H1 (cell line): ENCODE results near the gene PAK6. TPM values are rescaled to one million over a fixed set of nuclear protein-coding genes. Genes with fewer than 3 reads are reported as not detected.

Experiments used
- CTCF ChIA-PET: fragments of 300-600 bp; sonication (Branson Sonifier 250); formaldehyde crosslinking; loops from one replicate; lab custom pipeline; 2021; ENCODE audit not compliant: partially characterized antibody; lab: Charles Lee
- POLR2A ChIA-PET: fragments of 300-600 bp; sonication (Branson Sonifier 250); formaldehyde crosslinking; loops from one replicate; lab custom pipeline; 2021; ENCODE audit warnings: inconsistent platforms; ENCODE audit not compliant: partially characterized antibody; lab: Charles Lee
- DNase-seq, 2 experiments: peaks; one replicate each; pipeline versions ENCODE4 v3.0.0 to v3.0.0-alpha.2; 2010 to 2022; ENCODE audit warnings: low spot score in 2 of 2, low read depth in 1 of 2, mixed read lengths in 1 of 2
- FAIRE-seq: peaks from 2 replicates; lab custom pipeline; 2011; peaks lifted over from hg19 to GRCh38; lab: Jason Lieb, UNC
- H2AFZ ChIP-seq: 2 replicates; pipeline ENCODE4 v1.8.1; 2012; ENCODE audit warnings: low read length, inconsistent platforms
- H2AK5ac ChIP-seq: 2 replicates; pipeline ENCODE4 v1.6.1; 2013; ENCODE audit warnings: low read depth, low read length
- H2BK120ac ChIP-seq: replicated peaks from 2 replicates; pipeline ENCODE3; 2013; ENCODE audit warnings: low read depth, low read length, inconsistent platforms
- H2BK12ac ChIP-seq: 2 replicates; pipeline ENCODE4 v1.6.1; 2013; ENCODE audit warnings: low read depth, low read length
- H2BK15ac ChIP-seq: 2 replicates; pipeline ENCODE4 v1.6.1; 2013; ENCODE audit warnings: low read length
- H2BK20ac ChIP-seq: 2 replicates; pipeline ENCODE4 v1.6.1; 2013; ENCODE audit warnings: low read length
- H2BK5ac ChIP-seq: 2 replicates; pipeline ENCODE4 v1.6.1; 2013; ENCODE audit warnings: low read depth, low read length
- H3K14ac ChIP-seq: 2 replicates; pipeline ENCODE4 v1.6.1; 2013; ENCODE audit warnings: inconsistent platforms; ENCODE audit not compliant: insufficient read length
- H3K18ac ChIP-seq: 2 replicates; pipeline ENCODE4 v1.6.1; 2013; ENCODE audit warnings: low read length; ENCODE audit errors: extremely low read depth
- H3K23ac ChIP-seq: 2 replicates; pipeline ENCODE4 v1.6.1; 2013; ENCODE audit warnings: inconsistent platforms; ENCODE audit not compliant: insufficient read length
- H3K23me2 ChIP-seq: 2 replicates; pipeline ENCODE4 v1.6.1; 2013; ENCODE audit warnings: low read depth, low read length
- H3K27ac ChIP-seq: 2 replicates; pipeline ENCODE4 v1.6.1; 2011; ENCODE audit warnings: low read depth, low read length, inconsistent platforms
- H3K27me3 ChIP-seq, 4 experiments: replicated peaks in 1 of 4; 1 replicate in 1 of 4; 2 replicates in 3 of 4; pipeline versions ENCODE4 v1.6.1 to v1.8.1; 2011 to 2013; ENCODE audit warnings: low read length in 3 of 4, mild to moderate bottlenecking in 3 of 4, inconsistent platforms in 2 of 4, mixed read lengths in 2 of 4, moderate library complexity in 1 of 4; ENCODE audit not compliant: control insufficient read depth in 3 of 4, insufficient read depth in 3 of 4; ENCODE audit errors: extremely low read depth in 1 of 4
- H3K36me3 ChIP-seq, 4 experiments: 2 replicates each; pipeline versions ENCODE4 v1.6.1 to v1.8.1; 2011 to 2013; ENCODE audit warnings: mild to moderate bottlenecking in 4 of 4, low read length in 3 of 4, moderate library complexity in 2 of 4, control low read depth in 1 of 4, inconsistent platforms in 1 of 4; ENCODE audit not compliant: insufficient read depth in 4 of 4, control insufficient read depth in 2 of 4
- H3K4ac ChIP-seq: replicated peaks from 2 replicates; pipeline ENCODE3; 2013; ENCODE audit warnings: low read length, low read depth, mixed read lengths, inconsistent platforms; ENCODE audit not compliant: insufficient read length
- H3K4me1 ChIP-seq, 4 experiments: replicated peaks in 1 of 4; 1 replicate in 1 of 4; 2 replicates in 3 of 4; pipeline versions ENCODE4 v1.6.1 to v1.8.1; 2011 to 2013; ENCODE audit warnings: low read length in 3 of 4, inconsistent platforms in 2 of 4, mixed read lengths in 1 of 4; ENCODE audit not compliant: insufficient read depth in 4 of 4, control insufficient read depth in 3 of 4
- H3K4me2 ChIP-seq, 2 experiments: 2 replicates each; pipeline versions ENCODE4 v1.6.1 to v1.8.1; 2011 to 2013; ENCODE audit warnings: low read depth in 2 of 2, low read length in 2 of 2, control low read depth in 1 of 2, inconsistent platforms in 1 of 2, mild to moderate bottlenecking in 1 of 2; ENCODE audit not compliant: insufficient read depth in 1 of 2
- H3K4me3 ChIP-seq, 4 experiments: fragments of 200-600, 300-600 bp in 1 of 4; sonication (generic), shearing (Covaris generic), sonication (Bioruptor Twin) in 1 of 4; 2 replicates each; pipeline versions ENCODE4 v1.5.1 to v1.8.1; 2011 to 2016; ENCODE audit warnings: low read length in 4 of 4, low read depth in 3 of 4, control low read depth in 2 of 4, inconsistent platforms in 2 of 4, mild to moderate bottlenecking in 2 of 4, mixed read lengths in 1 of 4, moderate library complexity in 1 of 4; ENCODE audit not compliant: insufficient read depth in 2 of 4; ENCODE audit errors: extremely low read depth in 1 of 4
- H3K56ac ChIP-seq: replicated peaks from 2 replicates; pipeline ENCODE3; 2013; ENCODE audit warnings: low read depth, mild to moderate bottlenecking, mixed read lengths, low read length, inconsistent platforms; ENCODE audit not compliant: insufficient read length
- H3K79me1 ChIP-seq: 2 replicates; pipeline ENCODE4 v1.6.1; 2013; ENCODE audit warnings: low read depth, low read length, control low read depth
- H3K79me2 ChIP-seq, 2 experiments: 2 replicates each; pipeline versions ENCODE4 v1.6.1 to v1.8.1; 2012 to 2013; ENCODE audit warnings: low read length in 2 of 2, mild to moderate bottlenecking in 2 of 2, inconsistent platforms in 1 of 2; ENCODE audit not compliant: insufficient read depth in 2 of 2, control insufficient read depth in 1 of 2
- H3K9ac ChIP-seq, 4 experiments: replicated peaks in 1 of 4; 1 replicate in 1 of 4; 2 replicates in 3 of 4; pipeline versions ENCODE4 v1.6.1 to v1.8.1; 2011 to 2013; ENCODE audit warnings: low read depth in 3 of 4, low read length in 3 of 4, control low read depth in 2 of 4, mild to moderate bottlenecking in 2 of 4, moderate library complexity in 2 of 4, inconsistent platforms in 1 of 4; ENCODE audit errors: extremely low read depth in 1 of 4
- H3K9me3 ChIP-seq, 2 experiments: 2 replicates each; pipeline versions ENCODE4 v1.6.1 to v1.8.1; 2012 to 2013; ENCODE audit warnings: mild to moderate bottlenecking in 2 of 2, moderate library complexity in 2 of 2, control low read depth in 1 of 2, inconsistent platforms in 1 of 2, low read depth in 1 of 2, low read length in 1 of 2, mixed read lengths in 1 of 2; ENCODE audit not compliant: insufficient read depth in 2 of 2
- H4K20me1 ChIP-seq, 2 experiments: replicated peaks in 1 of 2; 2 replicates each; pipeline versions ENCODE3 to v1.8.1; 2011 to 2013; ENCODE audit warnings: inconsistent platforms in 2 of 2, low read length in 2 of 2, mild to moderate bottlenecking in 1 of 2; ENCODE audit not compliant: insufficient read depth in 2 of 2, control insufficient read depth in 1 of 2
- H4K5ac ChIP-seq: 2 replicates; pipeline ENCODE4 v1.6.1; 2013; ENCODE audit warnings: low read length, low read depth, mixed read lengths, inconsistent platforms; ENCODE audit not compliant: insufficient read length
- H4K8ac ChIP-seq: 2 replicates; pipeline ENCODE4 v1.8.0; 2013; ENCODE audit warnings: mild to moderate bottlenecking, moderate library complexity, low read length, inconsistent platforms; ENCODE audit not compliant: insufficient read depth; ENCODE audit errors: extremely low read depth
- H4K91ac ChIP-seq: replicated peaks from 2 replicates; pipeline ENCODE3; 2013; ENCODE audit warnings: low read length, mixed read lengths, inconsistent platforms; ENCODE audit not compliant: insufficient read length
- ASH2L ChIP-seq: fragments of 200-600, 300-600 bp; sonication (generic); IDR thresholded peaks from one replicate; pipeline ENCODE4 v1.7.1; 2017; ENCODE audit warnings: low read length
- CBX8 ChIP-seq: fragments of 300-800, 300-1000 bp; sonication (generic); IDR thresholded peaks from 2 replicates; pipeline ENCODE4 v1.7.1; 2016; ENCODE audit warnings: low read depth, low read length, borderline replicate concordance
- MAFK ChIP-seq: IDR thresholded peaks from 2 replicates; pipeline ENCODE4 v1.6.1; 2012; ENCODE audit warnings: low read depth, mild to moderate bottlenecking, improper control_type of control experiment, low read length
- POU5F1 ChIP-seq: IDR thresholded peaks from 2 replicates; pipeline ENCODE4 v1.6.1; 2011; ENCODE audit warnings: low read depth, mild to moderate bottlenecking, low read length, moderate library complexity
- SIN3A ChIP-seq, 2 experiments: IDR thresholded peaks in 1 of 2; conservative IDR thresholded peaks in 1 of 2; 2 replicates each; pipeline ENCODE4 v1.6.1; 2011 to 2012; ENCODE audit warnings: low read length in 2 of 2, improper control_type of control experiment in 1 of 2, low read depth in 1 of 2, mild to moderate bottlenecking in 1 of 2
- TEAD4 ChIP-seq: IDR thresholded peaks from 2 replicates; pipeline ENCODE4 v1.6.1; 2012; ENCODE audit warnings: low read depth, low read length, inconsistent platforms, mixed read lengths
- WGBS, 2 experiments: shearing (Covaris generic) in 1 of 2; methylation state at CpG; one replicate each; pipeline versions ENCODE4 v1.1.6 to v1.1.7; 2013 to 2015; ENCODE audit warnings: low lambda C conversion rate in 2 of 2, mixed read lengths in 2 of 2, inconsistent platforms in 1 of 2, low coverage in 1 of 2, missing lambda C conversion rate in 1 of 2; ENCODE audit not compliant: insufficient replicate concordance in 2 of 2, insufficient coverage in 1 of 2, insufficient read length in 1 of 2; ENCODE audit errors: extremely low coverage in 1 of 2, missing lambda C conversion rate in 1 of 2; 5-methylcytosine and 5-hydroxymethylcytosine counted together
- polyA plus RNA-seq, 7 experiments: library from polyadenylated mRNA; depleted of rRNA in 3 of 7; stranded (reverse) in 5 of 7; unstranded in 2 of 7; fragments of >200 nt in 5 of 7; fragments of 200-250 nt in 2 of 7; gene quantifications; 1 replicate in 5 of 7; 2 replicates in 1 of 7; 4 replicates in 1 of 7; pipeline versions ENCODE4 v1.2.1 to v1.2.3, GENCODE V29; 2011 to 2013; ENCODE audit warnings: missing spikeins in 2 of 7, mixed read lengths in 2 of 7
- total RNA-seq: library from RNA; stranded (reverse); fragmentation: NEBNext Ultra II Directional; extraction: Animal tissue kit (Norgen Biotek cat#: 25700); gene quantifications from 2 replicates; pipeline ENCODE4 v1.2.1, GENCODE V29; 2021
- TF ChIP-seq, protein P1 (sequence below): IDR thresholded peaks from 2 replicates; pipeline ENCODE4 v1.6.1; 2011; ENCODE audit warnings: low read depth, mild to moderate bottlenecking, low read length; ENCODE audit not compliant: insufficient read depth
- TF ChIP-seq, protein P2 (sequence below), 3 experiments: IDR thresholded peaks; 1 replicate in 2 of 3; 2 replicates in 1 of 3; pipeline versions ENCODE4 v1.5.1 to v1.6.1; 2011; ENCODE audit warnings: low read length in 3 of 3, mild to moderate bottlenecking in 3 of 3, inconsistent platforms in 2 of 3, low read depth in 1 of 3, moderate library complexity in 1 of 3; ENCODE audit not compliant: insufficient read depth in 1 of 3; ENCODE audit errors: control extremely low read depth in 1 of 3

The PAK6 gene
- total and polyA plus RNA-seq, 2 of the 8 experiments (the other 6 are each of a cell fraction or from before 2014, with no cell fraction given) = 6.9 to 9.4 TPM

DNA sequence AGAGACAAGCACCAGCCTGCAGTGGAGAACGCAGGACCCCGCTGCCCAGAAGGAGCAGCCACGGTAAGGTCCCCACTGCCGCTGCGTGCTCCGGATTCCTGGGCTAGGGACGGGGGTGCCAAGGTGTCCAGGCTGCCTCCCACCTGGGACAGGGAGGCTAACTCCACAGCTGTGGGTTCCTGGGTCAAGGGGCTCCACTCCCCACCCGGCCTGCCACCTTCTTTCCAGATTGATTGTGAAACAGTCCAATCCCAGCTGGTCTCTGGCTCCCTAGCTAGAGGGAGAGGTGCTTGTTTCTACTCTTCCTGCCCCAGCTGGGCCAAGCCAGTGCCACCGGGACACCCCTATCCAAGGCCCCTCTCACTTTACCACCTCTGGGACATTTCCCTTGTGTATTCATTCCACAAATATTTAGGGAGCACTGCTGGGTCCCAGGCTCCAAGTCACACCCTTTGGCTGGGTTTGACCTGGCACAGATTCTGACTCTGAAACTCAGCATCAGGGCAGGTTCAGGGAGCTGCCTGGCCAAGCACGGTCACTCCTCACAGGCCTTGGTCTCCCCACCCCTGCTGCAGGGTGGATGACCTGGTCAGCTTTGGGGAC lies 1.9 kb downstream of the PAK6 start:
- no peak overlapping the region for H3K4me3 ChIP-seq
- H2AK5ac ChIP-seq = no peak overlapping the region
- H3K79me1 ChIP-seq = no peaks in the 10 kb centered on the region
- WGBS, 2 experiments = 93% methylated on average over 10 of the region's 10 CpGs; no CpG with 5 or more reads in 1 of the 2 experiments
- H3K4ac ChIP-seq = no peak overlapping the region
- H2BK12ac ChIP-seq = no peak overlapping the region
- no peak overlapping the region for H2AFZ ChIP-seq
- H4K91ac ChIP-seq = no peak overlapping the region
- H4K8ac ChIP-seq = peak overlapping the region; percentile 38; the same call in 1 of the 2 replicates
- no peak overlapping the region for H3K4me2 ChIP-seq
- no peak overlapping the region for H2BK20ac ChIP-seq
- no peak for FAIRE-seq
- no peaks in the 10 kb centered on the region for H3K36me3 ChIP-seq
- peak overlapping the region; percentile 88; the same call in 1 of the 2 replicates for H2BK15ac ChIP-seq
- H3K4me1 ChIP-seq = peaks cover 9 to 28% (median 22%) of the 10 kb centered on the region in 4 experiments
- no peak overlapping the region for H3K23ac ChIP-seq
- peaks cover 0 to 6% (median 2%) of the 10 kb centered on the region in 4 experiments; a peak in 2 of 7 replicates for H3K27me3 ChIP-seq
- H3K27ac ChIP-seq = no peak overlapping the region
- TF ChIP-seq MAFK = no peak
- TF ChIP-seq POU5F1 = no peak
- no peak for TF ChIP-seq ASH2L
- TF ChIP-seq, protein P1, sequence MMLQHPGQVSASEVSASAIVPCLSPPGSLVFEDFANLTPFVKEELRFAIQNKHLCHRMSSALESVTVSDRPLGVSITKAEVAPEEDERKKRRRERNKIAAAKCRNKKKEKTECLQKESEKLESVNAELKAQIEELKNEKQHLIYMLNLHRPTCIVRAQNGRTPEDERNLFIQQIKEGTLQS = no peak
- no peak for TF ChIP-seq SIN3A (conservative IDR thresholded peaks at IDR 0.05 in 1 of 2, IDR thresholded peaks at IDR 0.05 in 1 of 2; ENCODE audit: low read depth in 1 of 2, low read length in 2 of 2)
- no peak for TF ChIP-seq CBX8
- no peak for TF ChIP-seq TEAD4
- TF ChIP-seq, protein P2, sequence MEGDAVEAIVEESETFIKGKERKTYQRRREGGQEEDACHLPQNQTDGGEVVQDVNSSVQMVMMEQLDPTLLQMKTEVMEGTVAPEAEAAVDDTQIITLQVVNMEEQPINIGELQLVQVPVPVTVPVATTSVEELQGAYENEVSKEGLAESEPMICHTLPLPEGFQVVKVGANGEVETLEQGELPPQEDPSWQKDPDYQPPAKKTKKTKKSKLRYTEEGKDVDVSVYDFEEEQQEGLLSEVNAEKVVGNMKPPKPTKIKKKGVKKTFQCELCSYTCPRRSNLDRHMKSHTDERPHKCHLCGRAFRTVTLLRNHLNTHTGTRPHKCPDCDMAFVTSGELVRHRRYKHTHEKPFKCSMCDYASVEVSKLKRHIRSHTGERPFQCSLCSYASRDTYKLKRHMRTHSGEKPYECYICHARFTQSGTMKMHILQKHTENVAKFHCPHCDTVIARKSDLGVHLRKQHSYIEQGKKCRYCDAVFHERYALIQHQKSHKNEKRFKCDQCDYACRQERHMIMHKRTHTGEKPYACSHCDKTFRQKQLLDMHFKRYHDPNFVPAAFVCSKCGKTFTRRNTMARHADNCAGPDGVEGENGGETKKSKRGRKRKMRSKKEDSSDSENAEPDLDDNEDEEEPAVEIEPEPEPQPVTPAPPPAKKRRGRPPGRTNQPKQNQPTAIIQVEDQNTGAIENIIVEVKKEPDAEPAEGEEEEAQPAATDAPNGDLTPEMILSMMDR (IDR thresholded peaks at IDR 0.05; ENCODE audit: control extremely low read depth in 1 of 3, insufficient read depth in 1 of 3, low read depth in 1 of 3, low read length in 3 of 3) = no peak
- H3K79me2 ChIP-seq = no peaks in the 10 kb centered on the region
- peak in 1 of 2 experiments; percentile 41 for DNase-seq
- no peak overlapping the region for H4K5ac ChIP-seq
- H2BK120ac ChIP-seq = no peak overlapping the region
- no peak overlapping the region for H3K56ac ChIP-seq
- H4K20me1 ChIP-seq = no peaks in the 10 kb centered on the region
- no peaks in the 10 kb centered on the region for H3K9me3 ChIP-seq
- no peak overlapping the region for H3K9ac ChIP-seq
- ChIA-PET POLR2A (interaction anchor here (0.6 to 6.2 kb wide), 6 partner anchors 9 to 88 kb away, joined by 3 to 47 read pairs (median 5); no protein-coding TSS in a partner anchor), CTCF (interaction anchor here (0.5 to 46.3 kb wide), 10 partner anchors 10 to 213 kb away, joined by 3 to 1340 read pairs (median 6); partner anchors contain the start of gene PLCB2)
- H3K18ac ChIP-seq = no peak overlapping the region
- peaks cover 4% of the 10 kb centered on the region; the same call in 1 of the 2 replicates for H3K23me2 ChIP-seq
- H3K14ac ChIP-seq = no peak overlapping the region
- H2BK5ac ChIP-seq = no peak overlapping the region
